ENCODE data around the gene GDPD3.

Gene GDPD3

GRCh38 chr16:30094541-30095165, 18.7 kb downstream of the GDPD3 start:
- no peak for DNase-seq

- DNase-seq = peak; percentile 34 to 66 (median 51)
These were observed 20.8 kb downstream of the GDPD3 start for GRCh38 chr16:30092373-30093010.

- DNase-seq = peak; percentile 85 to 93 (median 90)
These were observed 21.6 kb downstream of the GDPD3 start, which contains the start of gene TBX6 for GRCh38 chr16:30091474-30092372. TBX6 (minus strand) TSS chr16:30091924; CDS start chr16:30091193, 731 bp downstream.

GRCh38 chr16:30090610-30091331, 22.6 kb downstream of the GDPD3 start:
- no peak for DNase-seq

- no peak for DNase-seq
These were observed 24.3 kb downstream of the GDPD3 start for GRCh38 chr16:30088832-30089624.

GRCh38 chr16:30088237-30088831, 25.0 kb downstream of the GDPD3 start:
- no peak for DNase-seq

- no peak for DNase-seq
These were observed 26.0 kb downstream of the GDPD3 start for GRCh38 chr16:30087181-30087898.

GRCh38 chr16:30086291-30087140, 26.8 kb downstream of the GDPD3 start:
- DNase-seq = no peak

- DNase-seq = no peak
These were observed 27.5 kb downstream of the GDPD3 start for GRCh38 chr16:30085820-30086219.

- DNase-seq = no peak
These were observed 28.1 kb downstream of the GDPD3 start for GRCh38 chr16:30085247-30085646.

- no peak for DNase-seq
These were observed 28.5 kb downstream of the GDPD3 start for GRCh38 chr16:30084816-30085159.

- no peak for DNase-seq
These were observed 29.1 kb downstream of the GDPD3 start for GRCh38 chr16:30084096-30084815.

- no peak for DNase-seq
These were observed 29.9 kb downstream of the GDPD3 start for GRCh38 chr16:30083216-30084055.

GRCh38 chr16:30082545-30083090, 30.7 kb downstream of the GDPD3 start:
- DNase-seq = no peak

- DNase-seq = no peak
These were observed 33.9 kb downstream of the GDPD3 start for GRCh38 chr16:30079480-30079879.

GRCh38 chr16:30078744-30079143, 34.6 kb downstream of the GDPD3 start:
- no peak for DNase-seq

GRCh38 chr16:30077656-30078055, 35.7 kb downstream of the GDPD3 start:
- DNase-seq = no peak

- DNase-seq = peak in 1 of 6 experiments; percentile 37
These were observed 37.0 kb downstream of the GDPD3 start for GRCh38 chr16:30076276-30076791.
